NOMO-1 (cell line): ENCODE measurements around the gene TUFT1.
"Not testable (repeated sequence)": the region's sequence is repeated elsewhere in the genome, so short reads cannot be mapped to it uniquely, and the experiment has no call there.

ENCODE experiments used
- DNase-seq, 2 experiments: peaks; one replicate each; lab custom pipeline; 2025; ENCODE audit not compliant: unreplicated experiment in 2 of 2; lab: John Stamatoyannopoulos, UW

The TUFT1 gene

GRCh38 chr1:151511636-151512215, 28.4 kb upstream of the TUFT1 start:
- no peak for DNase-seq

- no peak for DNase-seq
Observed at GRCh38 chr1:151512326-151512725, 27.8 kb upstream of the TUFT1 start.

DNA sequence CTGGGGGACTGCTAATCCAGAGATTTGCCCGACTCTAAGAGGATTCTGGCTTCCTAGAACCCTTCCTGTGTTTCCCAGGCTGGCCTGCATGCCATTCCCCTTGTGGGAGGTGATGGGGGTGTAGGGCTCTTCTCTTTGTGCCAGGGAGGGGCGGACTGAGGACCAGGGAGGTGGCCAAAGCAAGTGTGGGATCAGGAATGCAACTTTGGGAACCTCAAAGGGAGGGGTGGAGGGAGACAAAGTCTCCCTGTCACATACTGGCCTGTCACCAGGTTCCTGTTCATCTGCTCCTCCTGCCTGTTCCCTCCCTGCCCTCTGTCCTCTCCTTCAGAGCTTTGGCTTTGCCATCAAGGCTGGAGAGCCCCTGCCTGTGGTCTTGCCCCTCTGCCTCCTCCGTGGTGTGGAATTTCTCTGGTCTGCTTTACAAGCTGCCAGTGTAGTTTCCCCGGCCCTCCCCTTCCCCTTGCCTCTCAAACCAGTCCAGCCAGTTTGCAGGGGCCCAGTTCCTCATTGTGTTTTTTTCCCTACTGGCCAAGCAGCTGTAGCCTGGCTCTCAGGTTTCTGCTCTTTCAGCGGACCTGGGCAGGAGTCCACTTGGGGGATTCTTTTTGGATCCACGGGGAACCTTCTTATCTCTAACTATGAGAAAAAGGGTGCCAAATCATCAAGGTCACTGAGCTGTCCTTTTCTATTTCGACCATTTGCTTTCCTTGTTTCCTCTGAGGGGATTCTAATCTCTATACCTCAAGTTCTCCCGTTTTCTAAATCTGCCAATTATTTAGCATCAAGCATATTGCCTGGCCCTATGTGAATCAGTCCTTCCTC, 27.1 kb upstream of the TUFT1 start:
- DNase-seq, result no peak

- no peak for DNase-seq
Observed at GRCh38 chr1:151513626-151514121, 26.4 kb upstream of the TUFT1 start.

GRCh38 chr1:151514366-151514765, 25.7 kb upstream of the TUFT1 start:
- no peak for DNase-seq

- DNase-seq, result no peak
Observed at GRCh38 chr1:151515265-151515664, 24.8 kb upstream of the TUFT1 start.

- DNase-seq, result no peak
Observed at GRCh38 chr1:151516031-151516511, 24.0 kb upstream of the TUFT1 start.

GRCh38 chr1:151518431-151518830, 21.7 kb upstream of the TUFT1 start:
- no peak for DNase-seq

DNA sequence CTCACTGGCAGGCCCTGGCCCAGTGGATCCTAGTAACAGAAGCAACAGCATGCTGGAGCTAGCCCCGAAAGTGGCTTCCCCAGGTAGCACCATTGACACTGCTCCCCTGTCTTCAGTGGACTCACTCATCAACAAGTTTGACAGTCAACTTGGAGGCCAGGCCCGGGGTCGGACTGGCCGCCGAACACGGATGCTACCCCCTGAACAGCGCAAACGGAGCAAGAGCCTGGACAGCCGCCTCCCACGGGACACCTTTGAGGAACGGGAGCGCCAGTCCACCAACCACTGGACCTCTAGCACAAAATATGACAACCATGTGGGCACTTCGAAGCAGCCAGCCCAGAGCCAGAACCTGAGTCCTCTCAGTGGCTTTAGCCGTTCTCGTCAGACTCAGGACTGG, 21.2 kb upstream of the TUFT1 start:
- no peak for DNase-seq

DNA sequence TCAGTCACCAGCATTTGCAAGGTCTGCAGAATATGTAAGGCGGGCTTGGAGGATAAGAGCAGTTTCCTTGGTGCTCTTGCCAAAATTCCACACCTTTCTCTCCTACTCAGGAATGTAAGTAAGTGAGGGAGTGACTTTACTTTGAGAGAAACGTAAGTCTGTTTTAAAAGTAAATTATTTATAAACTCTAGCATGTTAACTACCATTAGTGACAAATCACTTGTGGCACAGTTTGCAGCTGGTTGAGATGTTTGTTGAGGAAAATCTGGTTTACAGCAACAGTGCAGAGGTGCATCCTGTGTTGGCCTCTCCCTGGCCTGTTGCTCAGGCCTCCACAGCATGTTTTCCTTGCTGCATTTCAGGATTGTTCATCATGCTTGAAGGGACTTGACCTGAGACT, 20.4 kb upstream of the TUFT1 start:
- no peak for DNase-seq

GRCh38 chr1:151520359-151520758, 19.8 kb upstream of the TUFT1 start:
- no peak for DNase-seq

- DNase-seq, result not testable (repeated sequence)
Observed at GRCh38 chr1:151522427-151522826, 17.7 kb upstream of the TUFT1 start.

GRCh38 chr1:151523326-151523725, 16.8 kb upstream of the TUFT1 start:
- no peak for DNase-seq

- no peak for DNase-seq
Observed at GRCh38 chr1:151524736-151525135, 15.4 kb upstream of the TUFT1 start.

DNA sequence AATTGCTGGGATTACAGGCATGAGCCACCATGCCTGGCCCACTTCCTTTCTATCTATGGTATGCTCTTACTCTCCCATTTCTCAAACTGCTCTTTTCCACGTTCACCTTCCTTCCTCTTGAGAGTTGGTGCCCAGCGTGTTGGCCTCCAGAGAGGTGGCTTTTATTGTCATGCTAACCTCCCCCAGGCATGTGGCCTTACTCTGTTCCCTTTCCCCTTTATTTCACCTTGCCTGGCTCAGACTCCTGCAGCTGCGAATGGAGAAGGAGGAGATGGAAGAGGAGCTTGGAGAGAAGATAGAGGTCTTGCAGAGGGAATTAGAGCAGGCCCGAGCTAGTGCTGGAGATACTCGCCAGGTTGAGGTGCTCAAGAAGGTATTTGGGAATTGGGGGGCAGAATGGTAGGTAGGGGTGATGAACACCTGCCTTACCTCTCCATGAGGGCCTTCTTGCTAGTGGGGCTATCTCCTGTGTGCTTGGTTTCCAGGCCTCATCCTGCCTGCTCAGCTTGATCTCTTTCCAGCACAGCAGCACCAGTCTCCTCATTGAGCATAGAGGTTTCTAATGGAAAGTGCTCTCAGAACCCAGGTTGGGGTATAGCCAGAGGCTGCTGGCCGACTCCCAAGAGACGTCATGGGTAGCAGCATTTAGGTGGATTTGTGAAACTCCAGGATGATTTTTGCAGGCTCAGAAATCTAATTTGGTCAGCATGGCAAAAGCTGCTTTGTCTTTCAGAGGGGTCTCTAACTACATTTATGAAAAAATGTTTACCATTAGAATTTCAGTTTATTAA, 13.2 kb upstream of the TUFT1 start:
- DNase-seq, result no peak

GRCh38 chr1:151529211-151529702, 10.9 kb upstream of the TUFT1 start:
- no peak for DNase-seq

- no peak for DNase-seq
Observed at GRCh38 chr1:151529781-151530180, 10.3 kb upstream of the TUFT1 start.

DNA sequence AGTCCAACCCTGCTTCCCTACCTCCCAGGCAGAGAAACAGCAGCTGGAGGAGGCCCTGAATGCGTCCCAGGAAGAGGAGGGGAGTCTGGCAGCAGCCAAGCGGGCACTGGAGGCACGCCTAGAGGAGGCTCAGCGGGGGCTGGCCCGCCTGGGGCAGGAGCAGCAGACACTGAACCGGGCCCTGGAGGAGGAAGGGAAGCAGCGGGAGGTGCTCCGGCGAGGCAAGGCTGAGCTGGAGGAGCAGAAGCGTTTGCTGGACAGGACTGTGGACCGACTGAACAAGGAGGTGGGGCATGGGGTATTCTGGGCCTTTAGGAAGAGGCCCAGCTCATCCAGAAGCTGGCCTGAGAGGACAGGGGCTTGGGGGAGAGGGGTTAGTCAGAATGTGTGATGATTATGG, 9.6 kb upstream of the TUFT1 start:
- DNase-seq, result no peak

- no peak for DNase-seq
Observed at GRCh38 chr1:151533870-151534269, 6.2 kb upstream of the TUFT1 start.

DNA sequence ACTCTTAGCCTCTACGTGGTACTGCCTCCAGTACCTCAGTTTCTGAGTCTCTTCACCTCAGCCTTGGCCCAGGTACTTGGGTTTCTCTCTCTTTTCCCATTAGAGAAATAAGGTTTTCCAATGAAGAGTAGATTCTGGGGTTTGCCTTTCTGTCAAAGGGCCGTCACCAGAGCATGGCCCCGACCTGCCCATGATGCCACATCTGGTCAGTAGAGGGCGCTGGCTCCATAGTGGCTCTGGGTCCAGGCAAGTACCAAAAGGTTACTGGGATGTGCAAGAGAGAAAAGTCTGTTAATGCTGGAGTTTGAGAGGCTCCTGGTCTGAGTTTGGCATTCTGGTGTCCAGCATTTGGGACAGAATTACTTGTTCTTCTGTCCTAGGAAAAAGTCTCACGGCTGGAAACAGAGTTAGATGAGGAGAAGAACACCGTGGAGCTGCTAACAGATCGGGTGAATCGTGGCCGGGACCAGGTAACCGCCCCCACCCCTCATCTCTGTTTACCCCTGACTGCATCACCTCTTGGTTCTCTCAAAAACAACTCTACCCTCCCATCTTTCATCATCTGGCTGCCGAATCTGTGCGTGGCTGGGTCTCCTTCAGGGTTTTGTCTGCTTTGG, 5.3 kb upstream of the TUFT1 start:
- DNase-seq, result peak; percentile 43
